NCI-H2029 (cell line): ENCODE measurements around the gene CRTC1.
A peak's percentile ranks its signal among the peaks of the same experiment; 100 is the strongest.

Experiments
- DNase-seq: peaks from one replicate; lab custom pipeline; 2025; lab: John Stamatoyannopoulos, UW

The CRTC1 gene

GRCh38 chr19:18683109-18683957, at the start of gene CRTC1:
Gene CRTC1, plus strand, starts transcription at chr19:18683680. Its CDS starts 23 bp downstream, at chr19:18683703.
- peak; percentile 66 for DNase-seq

GRCh38 chr19:18634612-18635297, 48.7 kb upstream of the CRTC1 start:
- no peak for DNase-seq

- no peak for DNase-seq
These were observed 47.7 kb upstream of the CRTC1 start for GRCh38 chr19:18635831-18636182.

- DNase-seq, result peak; percentile 97
These were observed 47.1 kb upstream of the CRTC1 start for GRCh38 chr19:18636183-18636968.

GRCh38 chr19:18636969-18637629, 46.4 kb upstream of the CRTC1 start, which contains the start of gene KLHL26:
Gene KLHL26, plus strand, starts transcription at chr19:18637028. Its CDS starts 27 bp downstream, at chr19:18637055.
- no peak for DNase-seq

GRCh38 chr19:18637673-18638630, 45.5 kb upstream of the CRTC1 start:
- peak; percentile 63 for DNase-seq

GRCh38 chr19:18639706-18640243, 43.7 kb upstream of the CRTC1 start:
- no peak for DNase-seq

GRCh38 chr19:18644196-18645034, 39.1 kb upstream of the CRTC1 start:
- DNase-seq, result no peak

GRCh38 chr19:18645035-18645511, 38.4 kb upstream of the CRTC1 start:
- DNase-seq, result no peak

GRCh38 chr19:18646535-18647370, 36.7 kb upstream of the CRTC1 start:
- DNase-seq, result no peak

GRCh38 chr19:18647371-18647767, 36.1 kb upstream of the CRTC1 start:
- no peak for DNase-seq

GRCh38 chr19:18647807-18648206, 35.7 kb upstream of the CRTC1 start:
- no peak for DNase-seq

- no peak for DNase-seq
These were observed 34.5 kb upstream of the CRTC1 start for GRCh38 chr19:18648973-18649315.

GRCh38 chr19:18649371-18650020, 34.0 kb upstream of the CRTC1 start:
- no peak for DNase-seq

GRCh38 chr19:18650021-18650390, 33.5 kb upstream of the CRTC1 start:
- no peak for DNase-seq

GRCh38 chr19:18650468-18651041, 32.9 kb upstream of the CRTC1 start:
- no peak for DNase-seq

- no peak for DNase-seq
These were observed 32.2 kb upstream of the CRTC1 start for GRCh38 chr19:18651300-18651699.

- no peak for DNase-seq
These were observed 31.7 kb upstream of the CRTC1 start for GRCh38 chr19:18651733-18652132.
